ENCODE results near the gene FOXN3.

FOXN3 gene

GRCh38 chr14:89284333-89285058 is 132.5 kb downstream of the FOXN3 start:
- TF ChIP-seq CTCF (conservative IDR thresholded peaks at IDR 0.05; ENCODE audit: low read depth, low read length), result no peak
- DNase-seq (ENCODE audit: low read depth), result no peak
- H3K4me3 ChIP-seq (ENCODE audit: low read length), result no peak overlapping the region

GRCh38 chr14:89283327-89284060 is 133.5 kb downstream of the FOXN3 start:
- DNase-seq (ENCODE audit: low read depth), result no peak
- TF ChIP-seq CTCF (conservative IDR thresholded peaks at IDR 0.05; ENCODE audit: low read depth, low read length), result no peak
- H3K4me3 ChIP-seq (ENCODE audit: low read length), result no peak overlapping the region

GRCh38 chr14:89282191-89282590 is 134.8 kb downstream of the FOXN3 start:
- TF ChIP-seq CTCF (conservative IDR thresholded peaks at IDR 0.05; ENCODE audit: low read depth, low read length), result no peak
- no peak for DNase-seq (ENCODE audit: low read depth)
- H3K4me3 ChIP-seq (ENCODE audit: low read length), result no peak overlapping the region

GRCh38 chr14:89280600-89280999 is 136.4 kb downstream of the FOXN3 start:
- H3K4me3 ChIP-seq (ENCODE audit: low read length), result no peak overlapping the region
- no peak for DNase-seq (ENCODE audit: low read depth)
- no peak for TF ChIP-seq CTCF (conservative IDR thresholded peaks at IDR 0.05; ENCODE audit: low read depth, low read length)

- TF ChIP-seq CTCF (conservative IDR thresholded peaks at IDR 0.05; ENCODE audit: low read depth, low read length), result no peak
- no peak overlapping the region for H3K4me3 ChIP-seq (ENCODE audit: low read length)
- DNase-seq (ENCODE audit: low read depth), result no peak
Observed at GRCh38 chr14:89279649-89280232, 137.3 kb downstream of the FOXN3 start.

- H3K4me3 ChIP-seq (ENCODE audit: low read length), result no peak overlapping the region
- no peak for TF ChIP-seq CTCF (conservative IDR thresholded peaks at IDR 0.05; ENCODE audit: low read depth, low read length)
- no peak for DNase-seq (ENCODE audit: low read depth)
Observed at GRCh38 chr14:89277203-89277602, 139.8 kb downstream of the FOXN3 start.

Data from retinal pigment epithelial cell (primary cell).